K562 (cell line): ENCODE results near the gene LAG3. TPM values are rescaled to one million over a fixed set of nuclear protein-coding genes. Genes with fewer than 3 reads are reported as not detected.
A peak's percentile ranks its signal among the peaks of the same experiment; 100 is the strongest.

Experiments
- NFE2L1 ChIP-seq: fragments of 450-650 bp; IDR thresholded peaks from 2 replicates; pipeline ENCODE4 v1.6.1; 2016; ENCODE audit warnings: missing genetic modification characterization, low read depth, mild to moderate bottlenecking, missing compliant biosample characterization, moderate library complexity, borderline replicate concordance
- SMARCA5 ChIP-seq: fragments of 450-650 bp; IDR thresholded peaks from 2 replicates; pipeline ENCODE4 v1.6.1; 2016
- ZNF707 ChIP-seq: fragments of 250-450 bp; sonication (Bioruptor Pico); conservative IDR thresholded peaks from 2 replicates; pipeline ENCODE4 v1.8.0; 2022; ENCODE audit warnings: inconsistent platforms, mild to moderate bottlenecking, moderate library complexity
- polyA plus RNA-seq, 8 experiments: library from polyadenylated mRNA; depleted of rRNA in 4 of 8; stranded (reverse) in 5 of 8; unstranded in 3 of 8; fragments of >200 nt; fragmentation: Nextera tagmentation in 2 of 8; fragmentation: Illumina TruSeq in 1 of 8; extraction: Ambion mirVana in 2 of 8; extraction: Trizol in 1 of 8; gene quantifications; 2 replicates each; pipeline versions ENCODE4 v1.2.1 to v1.2.3, GENCODE V29; 2011 to 2014; ENCODE audit warnings: inconsistent platforms in 1 of 8, missing spikeins in 1 of 8
- total RNA-seq, 7 experiments: library from RNA; depleted of rRNA in 6 of 7; stranded (reverse); fragments of >200 nt in 6 of 7; fragmentation: Illumina TruSeq in 2 of 7; extraction: Trizol in 2 of 7; gene quantifications; 2 replicates each; pipeline versions ENCODE4 v1.2.1 to v1.2.3, GENCODE V29; 2011 to 2021; ENCODE audit warnings: low replicate concordance in 1 of 7
- TF ChIP-seq, protein P1 (sequence below), 2 experiments: fragments of 450-650 bp in 1 of 2; sonication (generic) in 1 of 2; formaldehyde crosslinking in 1 of 2; IDR thresholded peaks; 2 replicates each; pipeline versions ENCODE4 v1.7.1 to v1.9.0; 2016 to 2022; ENCODE audit warnings: inconsistent platforms in 1 of 2, mild to moderate bottlenecking in 1 of 2, missing genetic modification reagents in 1 of 2
- TF ChIP-seq, protein P2 (sequence below): fragments of 250-450 bp; sonication (Bioruptor Pico); IDR thresholded peaks from 2 replicates; pipeline ENCODE4 v1.8.0; 2021; ENCODE audit warnings: moderate library complexity, mild to moderate bottlenecking, inconsistent platforms
- TF ChIP-seq, protein P3 (sequence below): fragments of 450-650 bp; IDR thresholded peaks from 2 replicates; pipeline ENCODE4 v1.6.1; 2018; ENCODE audit not compliant: partially characterized antibody

The LAG3 gene
- total and polyA plus RNA-seq, 9 of the 15 experiments (the other 6 are each of a cell fraction or from before 2014, with no cell fraction given) = 0.07 to 0.66 (median 0.09) TPM; not detected in 1

DNA sequence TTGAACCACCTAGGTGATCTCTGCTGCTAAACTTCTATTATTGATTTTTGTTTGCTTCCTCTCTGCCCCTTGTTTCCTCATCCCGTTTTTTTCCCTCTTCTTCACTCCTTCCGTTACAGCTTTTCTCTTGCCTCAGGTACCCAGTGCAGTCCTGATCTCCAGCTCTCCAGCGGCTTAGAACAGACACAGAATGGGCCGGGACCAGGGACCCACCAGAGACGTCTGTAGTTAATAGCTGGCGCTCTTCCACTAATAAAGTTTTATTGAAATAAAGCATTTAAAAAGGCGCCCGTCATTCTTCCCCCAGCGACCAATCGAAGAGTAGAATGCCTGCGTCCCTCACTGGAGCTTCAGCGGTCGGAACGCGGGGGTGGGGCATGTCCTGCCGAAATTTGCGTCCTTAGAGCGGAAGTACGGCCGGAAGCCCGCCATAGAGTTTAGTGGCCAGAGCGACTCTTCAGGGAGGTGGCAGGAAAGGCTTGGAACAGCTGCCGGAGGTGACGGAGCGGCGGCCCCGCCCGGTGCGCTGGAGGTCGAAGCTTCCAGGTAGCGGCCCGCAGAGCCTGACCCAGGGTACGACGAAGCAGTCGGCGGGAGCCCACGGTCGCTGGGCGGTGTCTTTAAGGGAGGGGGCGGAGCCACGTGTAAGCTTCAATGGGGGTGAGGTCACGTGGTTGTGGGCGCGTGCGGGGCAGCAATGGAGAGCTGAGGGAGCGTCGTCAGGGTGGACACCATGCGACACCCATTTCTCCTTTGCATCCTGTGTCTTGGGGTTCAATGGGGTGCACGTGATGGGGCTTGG is 48.5 kb upstream of the LAG3 start, which contains the start of gene COPS7A (continued):
- TF ChIP-seq, protein P1, sequence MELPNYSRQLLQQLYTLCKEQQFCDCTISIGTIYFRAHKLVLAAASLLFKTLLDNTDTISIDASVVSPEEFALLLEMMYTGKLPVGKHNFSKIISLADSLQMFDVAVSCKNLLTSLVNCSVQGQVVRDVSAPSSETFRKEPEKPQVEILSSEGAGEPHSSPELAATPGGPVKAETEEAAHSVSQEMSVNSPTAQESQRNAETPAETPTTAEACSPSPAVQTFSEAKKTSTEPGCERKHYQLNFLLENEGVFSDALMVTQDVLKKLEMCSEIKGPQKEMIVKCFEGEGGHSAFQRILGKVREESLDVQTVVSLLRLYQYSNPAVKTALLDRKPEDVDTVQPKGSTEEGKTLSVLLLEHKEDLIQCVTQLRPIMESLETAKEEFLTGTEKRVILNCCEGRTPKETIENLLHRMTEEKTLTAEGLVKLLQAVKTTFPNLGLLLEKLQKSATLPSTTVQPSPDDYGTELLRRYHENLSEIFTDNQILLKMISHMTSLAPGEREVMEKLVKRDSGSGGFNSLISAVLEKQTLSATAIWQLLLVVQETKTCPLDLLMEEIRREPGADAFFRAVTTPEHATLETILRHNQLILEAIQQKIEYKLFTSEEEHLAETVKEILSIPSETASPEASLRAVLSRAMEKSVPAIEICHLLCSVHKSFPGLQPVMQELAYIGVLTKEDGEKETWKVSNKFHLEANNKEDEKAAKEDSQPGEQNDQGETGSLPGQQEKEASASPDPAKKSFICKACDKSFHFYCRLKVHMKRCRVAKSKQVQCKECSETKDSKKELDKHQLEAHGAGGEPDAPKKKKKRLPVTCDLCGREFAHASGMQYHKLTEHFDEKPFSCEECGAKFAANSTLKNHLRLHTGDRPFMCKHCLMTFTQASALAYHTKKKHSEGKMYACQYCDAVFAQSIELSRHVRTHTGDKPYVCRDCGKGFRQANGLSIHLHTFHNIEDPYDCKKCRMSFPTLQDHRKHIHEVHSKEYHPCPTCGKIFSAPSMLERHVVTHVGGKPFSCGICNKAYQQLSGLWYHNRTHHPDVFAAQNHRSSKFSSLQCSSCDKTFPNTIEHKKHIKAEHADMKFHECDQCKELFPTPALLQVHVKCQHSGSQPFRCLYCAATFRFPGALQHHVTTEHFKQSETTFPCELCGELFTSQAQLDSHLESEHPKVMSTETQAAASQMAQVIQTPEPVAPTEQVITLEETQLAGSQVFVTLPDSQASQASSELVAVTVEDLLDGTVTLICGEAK (IDR thresholded peaks at IDR 0.05) = peak; percentile 100
- TF ChIP-seq, protein P1 (CRISPR knock-in tag; IDR thresholded peaks at IDR 0.05) = peak; percentile 98
- no peak for TF ChIP-seq NFE2L1 (tag)
- TF ChIP-seq SMARCA5 = no peak
- TF ChIP-seq, protein P2, sequence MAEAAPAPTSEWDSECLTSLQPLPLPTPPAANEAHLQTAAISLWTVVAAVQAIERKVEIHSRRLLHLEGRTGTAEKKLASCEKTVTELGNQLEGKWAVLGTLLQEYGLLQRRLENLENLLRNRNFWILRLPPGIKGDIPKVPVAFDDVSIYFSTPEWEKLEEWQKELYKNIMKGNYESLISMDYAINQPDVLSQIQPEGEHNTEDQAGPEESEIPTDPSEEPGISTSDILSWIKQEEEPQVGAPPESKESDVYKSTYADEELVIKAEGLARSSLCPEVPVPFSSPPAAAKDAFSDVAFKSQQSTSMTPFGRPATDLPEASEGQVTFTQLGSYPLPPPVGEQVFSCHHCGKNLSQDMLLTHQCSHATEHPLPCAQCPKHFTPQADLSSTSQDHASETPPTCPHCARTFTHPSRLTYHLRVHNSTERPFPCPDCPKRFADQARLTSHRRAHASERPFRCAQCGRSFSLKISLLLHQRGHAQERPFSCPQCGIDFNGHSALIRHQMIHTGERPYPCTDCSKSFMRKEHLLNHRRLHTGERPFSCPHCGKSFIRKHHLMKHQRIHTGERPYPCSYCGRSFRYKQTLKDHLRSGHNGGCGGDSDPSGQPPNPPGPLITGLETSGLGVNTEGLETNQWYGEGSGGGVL = no peak
- TF ChIP-seq, protein P3, sequence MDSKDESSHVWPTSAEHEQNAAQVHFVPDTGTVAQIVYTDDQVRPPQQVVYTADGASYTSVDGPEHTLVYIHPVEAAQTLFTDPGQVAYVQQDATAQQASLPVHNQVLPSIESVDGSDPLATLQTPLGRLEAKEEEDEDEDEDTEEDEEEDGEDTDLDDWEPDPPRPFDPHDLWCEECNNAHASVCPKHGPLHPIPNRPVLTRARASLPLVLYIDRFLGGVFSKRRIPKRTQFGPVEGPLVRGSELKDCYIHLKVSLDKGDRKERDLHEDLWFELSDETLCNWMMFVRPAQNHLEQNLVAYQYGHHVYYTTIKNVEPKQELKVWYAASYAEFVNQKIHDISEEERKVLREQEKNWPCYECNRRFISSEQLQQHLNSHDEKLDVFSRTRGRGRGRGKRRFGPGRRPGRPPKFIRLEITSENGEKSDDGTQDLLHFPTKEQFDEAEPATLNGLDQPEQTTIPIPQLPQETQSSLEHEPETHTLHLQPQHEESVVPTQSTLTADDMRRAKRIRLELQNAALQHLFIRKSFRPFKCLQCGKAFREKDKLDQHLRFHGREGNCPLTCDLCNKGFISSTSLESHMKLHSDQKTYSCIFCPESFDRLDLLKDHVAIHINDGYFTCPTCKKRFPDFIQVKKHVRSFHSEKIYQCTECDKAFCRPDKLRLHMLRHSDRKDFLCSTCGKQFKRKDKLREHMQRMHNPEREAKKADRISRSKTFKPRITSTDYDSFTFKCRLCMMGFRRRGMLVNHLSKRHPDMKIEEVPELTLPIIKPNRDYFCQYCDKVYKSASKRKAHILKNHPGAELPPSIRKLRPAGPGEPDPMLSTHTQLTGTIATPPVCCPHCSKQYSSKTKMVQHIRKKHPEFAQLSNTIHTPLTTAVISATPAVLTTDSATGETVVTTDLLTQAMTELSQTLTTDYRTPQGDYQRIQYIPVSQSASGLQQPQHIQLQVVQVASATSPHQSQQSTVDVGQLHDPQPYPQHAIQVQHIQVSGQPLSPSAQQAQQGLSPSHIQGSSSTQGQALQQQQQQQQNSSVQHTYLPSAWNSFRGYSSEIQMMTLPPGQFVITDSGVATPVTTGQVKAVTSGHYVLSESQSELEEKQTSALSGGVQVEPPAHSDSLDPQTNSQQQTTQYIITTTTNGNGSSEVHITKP = peak; percentile 41
- no peak for TF ChIP-seq ZNF707 (CRISPR knock-in tag)
- TF ChIP-seq, all 486 proteins: peak for 155
